Measurements from ENCODE around the gene OSBP.

GRCh38 chr11:59625703-59626102, 10.1 kb upstream of the OSBP start:
- TF ChIP-seq POLR2A (IDR thresholded peaks at IDR 0.05): no peak
- no peak for TF ChIP-seq CTCF (IDR thresholded peaks at IDR 0.05)
- no peak for TF ChIP-seq POLR2AphosphoS5 (IDR thresholded peaks at IDR 0.05)

All from upper lobe of left lung (tissue), 4 donors.